ENCODE results near the gene MRGPRD. TPM values are rescaled to one million over a fixed set of nuclear protein-coding genes. Genes with fewer than 3 reads are reported as not detected.

MRGPRD gene
- total RNA-seq, 1 experiment from 2014 or later = not detected

DNA sequence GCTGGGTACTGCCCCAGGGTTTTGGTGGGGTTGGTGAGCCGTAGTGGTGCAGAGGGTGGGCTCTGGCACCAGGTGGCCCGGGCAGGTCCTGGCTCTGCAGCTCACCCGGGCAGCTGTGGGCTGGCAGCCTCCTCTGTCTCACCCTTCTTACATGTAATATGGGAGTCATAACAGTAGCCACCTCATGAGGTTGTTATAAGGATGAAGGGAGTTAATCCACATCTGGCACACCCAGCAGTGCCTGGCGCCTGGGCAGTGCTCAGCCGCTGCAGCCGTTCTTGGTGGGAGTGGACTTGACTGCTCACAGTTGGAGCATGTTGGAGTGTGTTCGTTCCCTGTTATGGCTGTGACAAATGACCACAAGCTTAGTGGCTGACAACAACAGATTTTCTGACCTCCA is 48.4 kb downstream of the MRGPRD start:
- no peaks in the 10 kb centered on the region for H3K9me3 Mint-ChIP-seq (ENCODE audit: unreplicated experiment)
- TF ChIP-seq, protein P1, sequence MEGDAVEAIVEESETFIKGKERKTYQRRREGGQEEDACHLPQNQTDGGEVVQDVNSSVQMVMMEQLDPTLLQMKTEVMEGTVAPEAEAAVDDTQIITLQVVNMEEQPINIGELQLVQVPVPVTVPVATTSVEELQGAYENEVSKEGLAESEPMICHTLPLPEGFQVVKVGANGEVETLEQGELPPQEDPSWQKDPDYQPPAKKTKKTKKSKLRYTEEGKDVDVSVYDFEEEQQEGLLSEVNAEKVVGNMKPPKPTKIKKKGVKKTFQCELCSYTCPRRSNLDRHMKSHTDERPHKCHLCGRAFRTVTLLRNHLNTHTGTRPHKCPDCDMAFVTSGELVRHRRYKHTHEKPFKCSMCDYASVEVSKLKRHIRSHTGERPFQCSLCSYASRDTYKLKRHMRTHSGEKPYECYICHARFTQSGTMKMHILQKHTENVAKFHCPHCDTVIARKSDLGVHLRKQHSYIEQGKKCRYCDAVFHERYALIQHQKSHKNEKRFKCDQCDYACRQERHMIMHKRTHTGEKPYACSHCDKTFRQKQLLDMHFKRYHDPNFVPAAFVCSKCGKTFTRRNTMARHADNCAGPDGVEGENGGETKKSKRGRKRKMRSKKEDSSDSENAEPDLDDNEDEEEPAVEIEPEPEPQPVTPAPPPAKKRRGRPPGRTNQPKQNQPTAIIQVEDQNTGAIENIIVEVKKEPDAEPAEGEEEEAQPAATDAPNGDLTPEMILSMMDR (IDR thresholded peaks at IDR 0.05; ENCODE audit: unreplicated experiment) = no peak
- H3K27ac Mint-ChIP-seq (ENCODE audit: low read depth, unreplicated experiment) = no peak overlapping the region
- DNase-seq (ENCODE audit: unreplicated experiment) = no peak
- ChIA-PET POLR2A (no interaction called here), CTCF (interaction anchor here (0.7 kb wide), 1 partner anchor 83 kb away, joined by 5 read pairs; no protein-coding TSS in a partner anchor)
- no peaks in the 10 kb centered on the region for H3K4me1 Mint-ChIP-seq (ENCODE audit: insufficient read depth, unreplicated experiment)
- peaks cover 51% of the 10 kb centered on the region for H3K36me3 Mint-ChIP-seq (ENCODE audit: insufficient read depth, unreplicated experiment)
- intact Hi-C loops (cut with micrococcal nuclease) = no loop called here
- BruUV-seq (replicated peaks) = no TSS peak
- H3K27me3 Mint-ChIP-seq (ENCODE audit: insufficient read depth, unreplicated experiment) = no peaks in the 10 kb centered on the region
- no peak overlapping the region for H3K4me3 Mint-ChIP-seq (ENCODE audit: unreplicated experiment)

DNA sequence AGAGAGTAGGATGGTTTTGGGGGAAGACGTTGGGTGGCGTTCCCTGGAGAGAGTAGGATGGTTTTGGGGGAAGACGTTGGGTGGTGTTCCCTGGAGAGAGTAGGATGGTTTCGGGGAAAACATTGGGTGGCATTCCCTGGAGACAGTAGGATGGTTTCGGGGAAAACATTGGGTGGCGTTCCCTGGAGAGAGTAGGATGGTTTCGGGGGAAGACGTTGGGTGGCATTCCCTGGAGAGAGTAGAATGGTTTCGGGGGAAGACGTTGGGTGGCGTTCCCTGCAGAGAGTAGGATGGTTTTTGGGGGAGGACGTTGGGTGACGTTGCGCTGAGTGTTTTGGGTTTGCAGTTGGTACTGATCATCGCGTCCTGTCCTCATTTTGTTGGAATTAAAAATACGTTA is 48.9 kb downstream of the MRGPRD start:
- Mint-ChIP-seq H3K9me3 (ENCODE audit: unreplicated experiment) (no peaks in the 10 kb centered on the region), H3K27ac (ENCODE audit: low read depth, unreplicated experiment) (no peak overlapping the region), H3K36me3 (ENCODE audit: insufficient read depth, unreplicated experiment) (peaks cover 51% of the 10 kb centered on the region), H3K27me3 (ENCODE audit: insufficient read depth, unreplicated experiment) (no peaks in the 10 kb centered on the region), H3K4me1 (ENCODE audit: insufficient read depth, unreplicated experiment) (no peaks in the 10 kb centered on the region), H3K4me3 (ENCODE audit: unreplicated experiment) (no peak overlapping the region)
- POLR2A ChIA-PET = no interaction called here
- intact Hi-C loops (cut with micrococcal nuclease) = no loop called here
- BruUV-seq (replicated peaks) = no TSS peak
- no peak for DNase-seq (ENCODE audit: unreplicated experiment)
- CTCF ChIA-PET = no interaction called here
- TF ChIP-seq, protein P1 (IDR thresholded peaks at IDR 0.05; ENCODE audit: unreplicated experiment) = no peak

DNA sequence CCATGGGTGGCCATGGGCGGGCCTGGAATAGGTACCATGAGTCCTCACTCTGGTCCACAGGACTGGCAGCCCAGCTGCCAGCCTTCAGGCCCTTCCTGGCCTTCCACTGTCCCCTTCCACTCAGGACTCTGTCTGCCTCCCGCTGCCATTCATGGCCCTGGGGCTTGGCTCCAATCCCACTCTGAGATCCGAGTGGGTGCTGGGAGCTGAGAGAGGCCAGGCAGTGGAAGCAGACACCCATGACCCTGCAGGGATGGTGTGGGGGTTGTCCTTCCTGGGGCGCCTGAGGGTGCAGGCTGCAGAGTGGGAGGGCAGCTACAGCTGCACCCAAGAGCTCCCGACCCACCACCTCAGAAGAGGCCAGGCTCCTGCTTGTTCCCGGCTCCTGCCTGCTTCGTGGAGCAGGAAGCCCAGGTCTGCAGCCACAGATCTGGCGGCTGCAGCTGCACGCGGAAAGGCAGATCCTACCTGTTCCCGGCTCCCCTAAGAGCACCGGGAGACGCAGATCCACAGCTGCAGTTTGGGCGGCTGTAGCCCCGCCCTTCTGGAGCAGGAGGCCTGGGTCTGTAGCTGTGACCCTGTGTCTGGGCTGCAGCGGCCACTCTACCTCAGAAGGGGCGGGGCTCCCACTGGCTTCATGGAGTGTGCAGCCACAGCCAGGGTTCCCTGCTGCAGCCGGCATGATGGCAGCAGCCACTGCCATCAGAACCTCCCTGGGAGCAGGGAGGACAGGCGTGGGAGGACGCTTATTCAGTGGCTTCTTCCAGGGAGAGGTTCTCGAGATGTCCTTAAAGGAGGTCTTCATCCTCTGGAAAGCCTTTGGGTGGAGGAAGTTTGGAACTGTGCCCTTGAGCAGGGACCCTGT is 49.6 kb downstream of the MRGPRD start:
- ChIA-PET POLR2A (interaction anchor here (0.7 kb wide), 1 partner anchor 15 kb away, joined by 3 read pairs; no protein-coding TSS in a partner anchor), CTCF (no interaction called here)
- Mint-ChIP-seq H3K9me3 (ENCODE audit: unreplicated experiment) (peaks cover under 1% of the 10 kb centered on the region), H3K4me1 (ENCODE audit: insufficient read depth, unreplicated experiment) (no peaks in the 10 kb centered on the region), H3K27me3 (ENCODE audit: insufficient read depth, unreplicated experiment) (no peaks in the 10 kb centered on the region), H3K36me3 (ENCODE audit: insufficient read depth, unreplicated experiment) (peaks cover 57% of the 10 kb centered on the region), H3K27ac (ENCODE audit: low read depth, unreplicated experiment) (peak overlapping the region; percentile 70), H3K4me3 (ENCODE audit: unreplicated experiment) (no peak overlapping the region)
- no peak for DNase-seq (ENCODE audit: unreplicated experiment)
- intact Hi-C loops (cut with micrococcal nuclease) = no loop called here
- BruUV-seq (replicated peaks) = no TSS peak
- TF ChIP-seq, protein P1 (IDR thresholded peaks at IDR 0.05; ENCODE audit: unreplicated experiment) = no peak

Other genes starting within 250 kb of the MRGPRD start
- 6.8 and 9.7 TPM in 2 replicates for gene TESMIN, start 229.5 kb downstream of the MRGPRD start, total RNA-seq (2022)
- gene CPT1A, start 139.1 kb downstream of the MRGPRD start, total RNA-seq (2022) = 31.8 and 34.0 TPM in 2 replicates
- 80.2 and 96.5 TPM in 2 replicates for gene MRPL21, start 77.2 kb downstream of the MRGPRD start, total RNA-seq (2022)
- 19.8 and 29.4 TPM in 2 replicates for gene IGHMBP2, start 77.1 kb downstream of the MRGPRD start, total RNA-seq (2022)
- gene MRGPRF, start 32.3 kb upstream of the MRGPRD start, total RNA-seq (2022) = not detected in 2 replicates
- gene TPCN2, start 67.9 kb upstream of the MRGPRD start, total RNA-seq (2022) = 16.3 and 19.2 TPM in 2 replicates
- not detected in 2 replicates for gene SMIM38, start 174.9 kb upstream of the MRGPRD start, total RNA-seq (2022)

All from MCF 10A (cell line).